KMS-11 (cell line): ENCODE measurements around the gene PHACTR1.

Experiments used
- H2AFZ ChIP-seq: fragments of 200-600 bp; sonication (generic); 2 replicates; pipeline ENCODE4 v1.6.1; 2016; ENCODE audit warnings: antibody characterized with exemption, mixed run types, low read depth
- H3K27ac ChIP-seq: fragments of 200-600 bp; sonication (generic); 2 replicates; pipeline ENCODE4 v1.6.1; 2016; ENCODE audit warnings: mild to moderate bottlenecking, mixed run types
- H3K27me3 ChIP-seq: fragments of 200-600 bp; sonication (generic); 2 replicates; pipeline ENCODE4 v1.6.1; 2017; ENCODE audit warnings: mild to moderate bottlenecking, low read depth, mixed run types, moderate library complexity; ENCODE audit not compliant: insufficient read depth
- H3K36me3 ChIP-seq: fragments of 200-600 bp; sonication (generic); 2 replicates; pipeline ENCODE4 v1.6.1; 2017; ENCODE audit warnings: mild to moderate bottlenecking, mixed run types; ENCODE audit not compliant: insufficient read depth
- H3K4me1 ChIP-seq: fragments of 200-600 bp; sonication (generic); 2 replicates; pipeline ENCODE4 v1.6.1; 2016; ENCODE audit warnings: mild to moderate bottlenecking, low read depth, mixed run types; ENCODE audit not compliant: poor library complexity, severe bottlenecking
- H3K4me2 ChIP-seq: fragments of 200-600 bp; sonication (generic); 2 replicates; pipeline ENCODE4 v1.7.0; 2016; ENCODE audit warnings: mild to moderate bottlenecking, mixed run types
- H3K4me3 ChIP-seq: fragments of 200-600 bp; sonication (generic); IDR thresholded peaks from 2 replicates; pipeline ENCODE4 v1.6.1; 2017; ENCODE audit warnings: low read depth, low read length, mixed read lengths; ENCODE audit not compliant: insufficient read depth
- H3K79me2 ChIP-seq: fragments of 200-600 bp; sonication (generic); 2 replicates; pipeline ENCODE4 v1.6.1; 2016; ENCODE audit warnings: low read depth, mixed run types; ENCODE audit not compliant: insufficient read depth
- H3K9ac ChIP-seq: fragments of 200-600 bp; sonication (generic); 2 replicates; pipeline ENCODE4 v1.6.1; 2016; ENCODE audit warnings: mild to moderate bottlenecking, mixed run types
- H4K20me1 ChIP-seq: fragments of 200-600 bp; sonication (generic); 2 replicates; pipeline ENCODE4 v1.6.1; 2016; ENCODE audit warnings: mild to moderate bottlenecking, mixed run types; ENCODE audit not compliant: insufficient read depth
- TF ChIP-seq, protein P1 (sequence below): fragments of 200-600 bp; sonication (generic); conservative IDR thresholded peaks from 2 replicates; pipeline ENCODE4 v1.6.1; 2017; ENCODE audit warnings: low read depth, mild to moderate bottlenecking, antibody characterized with exemption, low read length, moderate library complexity, mixed read lengths

The PHACTR1 gene

DNA sequence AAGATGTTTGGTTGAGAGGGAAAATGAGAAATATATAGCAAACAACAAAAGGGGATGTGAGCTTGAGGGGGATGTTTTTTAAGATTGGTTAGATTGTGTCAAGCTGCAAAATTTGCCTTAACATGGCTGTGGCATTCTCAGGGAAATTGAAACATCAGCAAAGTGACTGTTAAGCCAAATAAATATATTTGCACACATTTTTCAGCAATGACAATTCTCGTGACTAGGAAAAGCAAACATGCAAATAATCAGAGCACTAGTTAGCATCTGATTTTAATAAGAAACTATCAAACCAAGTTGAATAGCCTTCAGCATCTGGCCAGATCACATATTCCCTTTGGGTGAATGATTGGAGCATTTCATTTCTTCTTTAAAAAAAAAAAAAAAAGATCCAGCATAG lies 349.0 kb downstream of the PHACTR1 start:
- no peaks in the 10 kb centered on the region for H3K36me3 ChIP-seq
- no peaks in the 10 kb centered on the region for H4K20me1 ChIP-seq
- H3K4me3 ChIP-seq, result no peak overlapping the region
- TF ChIP-seq, protein P1, sequence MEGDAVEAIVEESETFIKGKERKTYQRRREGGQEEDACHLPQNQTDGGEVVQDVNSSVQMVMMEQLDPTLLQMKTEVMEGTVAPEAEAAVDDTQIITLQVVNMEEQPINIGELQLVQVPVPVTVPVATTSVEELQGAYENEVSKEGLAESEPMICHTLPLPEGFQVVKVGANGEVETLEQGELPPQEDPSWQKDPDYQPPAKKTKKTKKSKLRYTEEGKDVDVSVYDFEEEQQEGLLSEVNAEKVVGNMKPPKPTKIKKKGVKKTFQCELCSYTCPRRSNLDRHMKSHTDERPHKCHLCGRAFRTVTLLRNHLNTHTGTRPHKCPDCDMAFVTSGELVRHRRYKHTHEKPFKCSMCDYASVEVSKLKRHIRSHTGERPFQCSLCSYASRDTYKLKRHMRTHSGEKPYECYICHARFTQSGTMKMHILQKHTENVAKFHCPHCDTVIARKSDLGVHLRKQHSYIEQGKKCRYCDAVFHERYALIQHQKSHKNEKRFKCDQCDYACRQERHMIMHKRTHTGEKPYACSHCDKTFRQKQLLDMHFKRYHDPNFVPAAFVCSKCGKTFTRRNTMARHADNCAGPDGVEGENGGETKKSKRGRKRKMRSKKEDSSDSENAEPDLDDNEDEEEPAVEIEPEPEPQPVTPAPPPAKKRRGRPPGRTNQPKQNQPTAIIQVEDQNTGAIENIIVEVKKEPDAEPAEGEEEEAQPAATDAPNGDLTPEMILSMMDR, result no peak
- H3K9ac ChIP-seq, result no peak overlapping the region
- no peaks in the 10 kb centered on the region for H3K4me1 ChIP-seq
- no peak overlapping the region for H3K4me2 ChIP-seq
- H2AFZ ChIP-seq, result no peak overlapping the region
- no peaks in the 10 kb centered on the region for H3K79me2 ChIP-seq
- H3K27me3 ChIP-seq, result no peaks in the 10 kb centered on the region
- H3K27ac ChIP-seq, result no peak overlapping the region

DNA sequence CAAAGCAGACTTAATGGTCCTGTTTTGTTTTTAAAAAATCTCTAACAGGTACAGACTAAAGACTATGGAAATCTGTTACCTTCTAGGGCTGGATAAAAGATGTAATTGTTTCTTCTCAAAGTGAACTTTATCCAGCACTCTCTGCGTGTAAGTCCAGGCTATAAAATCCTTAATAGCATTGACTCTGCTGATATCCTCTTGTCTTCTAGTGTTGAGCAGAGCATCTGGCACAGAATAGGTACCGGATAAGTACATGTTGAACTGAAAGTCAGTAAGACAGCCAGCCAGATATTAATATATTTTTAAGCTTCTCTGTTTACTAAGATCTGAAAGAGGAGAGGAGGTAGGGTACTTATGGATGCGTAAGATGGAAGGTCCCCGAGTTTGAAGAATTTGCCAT lies 349.5 kb downstream of the PHACTR1 start:
- H3K79me2 ChIP-seq, result no peaks in the 10 kb centered on the region
- H3K4me2 ChIP-seq, result no peak overlapping the region
- H3K27me3 ChIP-seq, result no peaks in the 10 kb centered on the region
- H3K27ac ChIP-seq, result no peak overlapping the region
- H4K20me1 ChIP-seq, result no peaks in the 10 kb centered on the region
- no peak overlapping the region for H3K4me3 ChIP-seq
- H2AFZ ChIP-seq, result no peak overlapping the region
- no peaks in the 10 kb centered on the region for H3K36me3 ChIP-seq
- H3K9ac ChIP-seq, result no peak overlapping the region
- TF ChIP-seq, protein P1, result no peak
- no peaks in the 10 kb centered on the region for H3K4me1 ChIP-seq

DNA sequence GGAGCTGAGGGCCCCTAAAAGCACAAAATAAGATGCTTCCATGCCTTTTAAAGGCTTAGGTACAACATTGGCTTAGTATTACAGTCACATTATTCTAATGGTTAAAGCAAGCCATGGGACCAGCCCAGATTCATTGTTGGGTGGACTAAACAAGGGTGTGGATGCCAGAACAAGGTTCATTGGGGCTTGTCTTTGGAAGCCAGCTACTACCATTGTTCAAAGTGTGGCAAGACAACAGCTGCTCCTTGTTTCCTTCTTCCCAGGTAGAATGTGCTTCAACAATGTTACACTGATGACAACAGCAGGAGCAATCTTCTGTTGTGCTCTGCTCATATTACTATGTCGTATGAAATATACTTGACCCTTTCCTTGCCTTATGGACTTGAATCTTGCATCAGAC lies 350.3 kb downstream of the PHACTR1 start:
- no peaks in the 10 kb centered on the region for H4K20me1 ChIP-seq
- TF ChIP-seq, protein P1, result no peak
- no peaks in the 10 kb centered on the region for H3K4me1 ChIP-seq
- no peaks in the 10 kb centered on the region for H3K79me2 ChIP-seq
- no peak overlapping the region for H3K4me2 ChIP-seq
- H3K9ac ChIP-seq, result no peak overlapping the region
- no peak overlapping the region for H3K4me3 ChIP-seq
- H3K36me3 ChIP-seq, result no peaks in the 10 kb centered on the region
- no peaks in the 10 kb centered on the region for H3K27me3 ChIP-seq
- H3K27ac ChIP-seq, result no peak overlapping the region
- no peak overlapping the region for H2AFZ ChIP-seq

DNA sequence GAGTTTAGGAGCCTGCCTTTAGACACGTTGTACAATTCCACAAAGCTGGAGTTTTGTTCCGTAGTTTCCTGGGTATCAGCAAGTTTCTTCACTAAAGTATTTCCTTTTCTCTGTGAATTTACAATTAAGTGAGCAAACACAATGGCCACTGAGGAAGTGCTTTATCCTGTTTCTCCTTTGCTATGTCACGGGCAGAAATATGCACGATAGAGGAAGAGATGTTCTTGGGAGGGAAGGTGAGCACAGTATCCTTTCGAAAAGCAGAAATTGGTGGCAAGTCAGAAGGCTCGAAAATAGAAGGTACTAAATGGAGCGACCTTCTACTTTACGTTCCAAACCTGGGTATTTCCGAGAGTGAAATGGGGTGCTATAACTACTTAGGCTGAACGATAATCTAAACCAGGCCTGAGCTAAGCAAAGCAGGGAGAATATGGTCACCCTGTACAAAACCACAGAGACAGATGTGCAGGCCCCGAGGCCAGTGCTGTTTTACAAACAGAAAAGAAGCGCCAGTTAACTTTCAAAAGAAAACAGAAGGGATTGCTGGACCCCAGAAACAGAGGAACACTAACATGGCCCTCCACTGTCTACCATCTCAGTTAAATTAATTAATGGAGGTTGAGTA lies 352.1 kb downstream of the PHACTR1 start:
- TF ChIP-seq, protein P1, result no peak
- Histone ChIP-seq H3K4me1 (no peaks in the 10 kb centered on the region), H3K9ac (no peak overlapping the region), H3K4me3 (no peak overlapping the region), H3K27ac (no peak overlapping the region), H3K79me2 (no peaks in the 10 kb centered on the region), H2AFZ (no peak overlapping the region), H3K27me3 (no peaks in the 10 kb centered on the region), H3K4me2 (no peak overlapping the region), H3K36me3 (no peaks in the 10 kb centered on the region), H4K20me1 (no peaks in the 10 kb centered on the region)
